NCI-H2196 (cell line): ENCODE measurements around the gene TMPRSS13.
A peak's percentile ranks its signal among the peaks of the same experiment; 100 is the strongest.

Experiments used
- DNase-seq: peaks from one replicate; lab custom pipeline; 2025; ENCODE audit not compliant: unreplicated experiment; lab: John Stamatoyannopoulos, UW

TMPRSS13 gene

GRCh38 chr11:117914398-117914761 lies 14.8 kb downstream of the TMPRSS13 start:
- no peak for DNase-seq

DNA sequence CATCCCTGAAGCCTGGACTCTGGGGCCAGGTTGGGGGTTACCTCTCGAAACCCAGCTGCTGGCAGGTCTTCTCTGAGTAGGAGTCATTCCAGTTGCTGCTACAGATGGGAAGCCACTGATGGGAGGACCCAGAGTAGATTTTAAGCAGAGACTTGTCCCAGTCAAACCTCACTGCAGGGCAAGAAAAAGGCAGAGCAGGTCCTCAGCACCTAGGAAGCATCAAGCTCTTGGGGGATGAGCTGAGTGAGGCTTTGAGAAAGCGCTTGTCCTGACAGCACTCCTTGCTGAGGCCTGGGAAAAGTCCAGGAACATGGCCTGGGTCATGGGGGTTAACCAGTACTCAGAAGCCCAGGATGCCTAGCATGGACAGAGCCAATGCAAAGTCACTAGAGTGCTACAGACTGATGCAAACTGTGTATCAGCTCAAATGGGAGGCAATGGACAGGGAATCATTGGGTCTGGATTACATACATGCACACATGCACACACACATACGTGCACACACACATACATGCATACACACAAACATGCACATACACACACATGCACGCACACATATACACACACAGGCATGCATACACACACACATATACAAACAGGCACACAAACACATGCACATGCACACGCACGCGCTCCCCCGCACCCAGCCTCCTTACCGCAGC lies 15.3 kb downstream of the TMPRSS13 start:
- DNase-seq: no peak

GRCh38 chr11:117912497-117912896 lies 16.7 kb downstream of the TMPRSS13 start:
- no peak for DNase-seq

DNA sequence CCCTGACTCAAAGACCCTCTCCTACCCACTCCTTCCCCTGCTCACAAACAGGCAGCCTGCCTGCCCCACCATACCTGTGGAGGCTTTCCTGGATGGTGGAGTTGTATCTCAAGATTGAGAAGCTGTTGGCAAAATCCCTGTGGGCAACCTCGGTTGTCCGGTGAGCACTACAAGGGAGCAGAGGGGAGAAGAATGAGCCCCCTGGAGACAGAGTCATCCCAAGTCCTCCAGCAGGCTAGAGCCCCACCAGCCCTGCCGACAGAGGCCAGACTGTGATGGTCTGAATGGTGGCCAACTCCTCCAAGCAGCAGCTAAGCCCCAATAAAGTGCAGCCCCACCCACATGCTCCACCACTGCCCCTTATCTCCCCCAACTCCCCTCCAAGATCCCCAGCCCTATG lies 17.5 kb downstream of the TMPRSS13 start:
- DNase-seq: no peak

DNA sequence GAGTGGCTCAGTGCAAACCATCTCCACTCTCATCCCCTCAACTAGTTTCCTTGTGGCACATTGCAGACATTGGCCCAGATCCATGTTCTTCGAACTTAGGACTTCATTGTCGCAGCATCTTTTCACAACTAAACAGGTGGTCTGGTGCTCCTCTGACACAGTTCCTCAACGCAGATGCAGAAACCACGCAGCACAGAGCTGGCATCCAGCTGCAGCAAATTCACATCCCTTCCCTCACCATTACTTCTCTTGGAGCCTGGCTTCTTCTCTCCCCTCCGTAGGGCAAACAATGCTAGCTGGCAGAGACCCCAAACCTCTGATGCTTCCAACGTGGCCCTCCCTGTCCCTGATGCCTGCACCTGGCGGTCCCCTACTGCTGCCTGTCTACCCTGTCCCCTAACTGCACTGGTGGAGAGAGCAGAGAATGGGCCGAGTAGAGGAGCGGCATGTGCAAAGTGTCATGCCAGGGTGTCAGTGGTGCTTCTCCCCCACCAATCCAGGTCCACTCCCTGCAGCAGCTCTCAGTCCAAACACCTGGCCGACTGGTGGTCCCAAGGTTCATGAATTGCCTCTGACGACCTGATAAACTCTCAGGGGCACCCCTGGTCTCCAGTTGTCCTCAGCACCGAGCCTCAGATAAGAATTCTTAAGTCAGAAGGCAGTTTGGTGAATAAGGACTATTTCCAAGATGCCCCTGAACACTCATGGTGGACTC lies 18.1 kb downstream of the TMPRSS13 start:
- DNase-seq: no peak

DNA sequence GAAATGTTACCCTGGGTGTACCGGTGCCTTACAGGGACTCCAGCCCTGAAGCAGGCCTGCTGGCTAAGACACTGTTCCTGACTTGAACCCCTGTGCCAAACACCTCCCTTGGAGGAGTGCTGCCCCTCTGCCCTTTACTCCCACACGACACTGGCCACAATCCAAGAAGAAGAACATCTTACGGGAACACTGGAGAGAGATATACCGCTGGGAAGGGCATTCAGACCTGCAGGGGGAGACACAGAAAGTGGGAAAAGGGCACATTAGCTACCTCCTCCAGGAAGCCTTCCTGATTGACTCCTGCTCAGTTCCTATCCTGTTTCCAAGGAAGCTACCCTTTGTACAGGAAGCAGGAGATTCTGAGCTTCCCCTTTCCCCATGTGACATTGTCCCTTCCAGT lies 18.7 kb downstream of the TMPRSS13 start:
- no peak for DNase-seq

- no peak for DNase-seq
Measured at GRCh38 chr11:117909611-117910382, 19.4 kb downstream of the TMPRSS13 start.

- DNase-seq: no peak
Measured at GRCh38 chr11:117908959-117909610, 20.1 kb downstream of the TMPRSS13 start.

DNA sequence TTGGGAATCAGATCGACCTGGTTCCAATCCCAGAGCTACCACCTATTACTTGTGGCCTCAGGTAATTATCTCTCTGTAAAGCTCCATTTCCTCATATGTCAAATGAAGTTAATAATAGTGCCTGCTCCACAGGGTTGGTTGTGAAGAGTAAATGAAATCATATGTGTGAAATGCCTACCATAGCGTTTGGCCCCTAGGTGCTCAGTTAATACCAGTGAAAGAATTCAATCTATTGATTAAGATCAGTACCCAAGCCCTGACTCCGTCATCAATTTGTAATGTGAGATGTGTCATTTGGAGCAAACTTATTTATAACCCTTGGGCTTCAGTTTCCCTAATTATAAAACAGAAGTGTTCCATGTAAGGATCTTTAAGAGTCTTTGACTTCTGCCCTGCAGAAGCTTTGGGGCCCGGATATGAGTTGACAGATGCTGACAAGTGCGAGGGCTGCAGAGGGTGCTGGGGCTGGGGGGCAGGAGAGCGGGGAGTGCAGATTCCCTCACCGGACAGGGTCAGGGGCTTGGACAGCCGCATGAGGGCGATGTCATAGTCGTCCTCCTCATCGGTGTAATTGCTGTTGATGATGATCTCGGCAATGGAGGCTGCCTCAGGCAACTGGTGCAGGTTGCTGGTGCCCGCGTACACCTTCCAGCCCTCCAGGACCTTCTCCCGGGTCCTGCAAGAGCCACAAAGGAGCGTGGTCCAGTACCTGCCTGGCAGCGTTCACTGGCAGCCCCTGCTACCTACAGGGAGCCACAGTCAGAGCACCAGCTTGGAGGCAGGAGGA lies 20.9 kb downstream of the TMPRSS13 start:
- no peak for DNase-seq

DNA sequence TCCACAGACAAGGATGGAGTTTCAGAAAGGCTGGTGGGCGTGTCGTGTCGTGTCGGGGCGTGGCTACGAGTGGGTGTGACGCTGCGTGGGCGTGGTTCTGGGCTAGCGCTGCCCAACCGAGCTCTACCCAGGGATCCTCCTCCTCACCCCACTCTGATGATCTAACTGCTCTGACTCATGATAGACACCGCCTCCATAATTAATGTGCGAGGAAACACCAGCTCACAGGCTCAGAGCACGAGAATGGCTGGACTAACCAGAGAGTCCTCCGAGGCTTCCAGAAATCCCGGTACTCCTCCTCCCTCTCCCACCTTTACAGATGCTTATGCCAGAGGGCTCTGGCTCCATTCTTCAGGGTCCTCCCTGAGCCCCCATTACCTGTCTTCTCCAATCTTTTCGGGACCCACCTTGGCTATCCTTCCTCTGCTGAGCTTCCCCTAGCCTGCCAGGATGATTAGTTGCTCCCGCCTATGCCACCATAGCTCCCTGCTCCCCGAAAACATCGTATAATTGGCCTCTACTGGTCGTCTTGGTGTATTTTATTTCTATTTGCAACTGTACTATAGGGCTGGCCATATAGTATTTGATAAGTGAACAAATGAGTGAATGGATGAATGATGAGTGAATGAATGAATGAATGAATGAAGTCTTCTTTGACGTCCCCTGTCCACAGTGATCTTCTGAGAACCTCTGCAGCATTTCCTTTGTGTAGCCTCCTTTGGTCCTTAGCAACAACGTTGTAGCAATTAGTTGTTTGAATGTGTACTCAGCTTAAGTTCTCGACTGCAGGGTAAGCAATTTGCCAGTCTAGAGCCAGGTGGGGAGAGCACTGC lies 21.7 kb downstream of the TMPRSS13 start:
- DNase-seq: peak; percentile 94

DNA sequence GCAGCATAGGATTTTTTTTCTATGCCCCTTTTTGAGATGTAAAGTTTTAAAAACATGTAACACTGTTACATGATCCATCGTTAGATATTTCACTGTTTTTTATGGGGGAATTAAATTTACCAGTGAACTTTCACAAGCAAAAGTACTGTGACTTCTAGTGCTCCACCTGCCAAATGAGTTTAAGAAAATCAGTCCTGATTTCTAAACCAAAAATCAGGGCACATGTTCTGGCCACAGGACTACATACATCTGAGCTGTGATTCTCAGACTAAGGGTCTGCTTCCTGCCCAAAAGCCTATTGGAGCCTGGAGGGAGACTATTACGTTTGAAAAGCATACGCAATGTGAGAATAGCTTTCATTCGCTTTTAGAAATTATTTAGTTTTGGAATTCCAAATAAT lies 22.5 kb downstream of the TMPRSS13 start:
- DNase-seq: no peak

GRCh38 chr11:117906126-117906525 lies 23.1 kb downstream of the TMPRSS13 start:
- DNase-seq: no peak

DNA sequence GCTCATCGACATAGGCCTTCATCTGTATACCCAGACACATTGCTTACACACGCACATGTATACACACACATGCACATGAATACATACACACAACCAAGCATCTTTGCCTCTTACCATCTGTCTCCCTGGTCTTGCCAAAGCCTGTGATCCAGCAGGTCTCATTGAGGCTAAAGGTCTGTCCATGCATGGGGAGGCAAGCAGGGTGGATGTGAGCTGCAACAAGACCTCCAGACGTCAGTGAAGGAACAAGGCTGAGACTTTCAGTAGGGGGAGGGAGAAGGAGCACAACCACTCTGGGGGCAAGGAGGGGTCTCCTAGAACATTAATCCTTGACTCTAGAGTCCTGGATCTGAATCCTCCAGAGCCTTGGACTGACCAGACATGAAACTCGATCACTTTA lies 23.7 kb downstream of the TMPRSS13 start:
- DNase-seq: no peak

DNA sequence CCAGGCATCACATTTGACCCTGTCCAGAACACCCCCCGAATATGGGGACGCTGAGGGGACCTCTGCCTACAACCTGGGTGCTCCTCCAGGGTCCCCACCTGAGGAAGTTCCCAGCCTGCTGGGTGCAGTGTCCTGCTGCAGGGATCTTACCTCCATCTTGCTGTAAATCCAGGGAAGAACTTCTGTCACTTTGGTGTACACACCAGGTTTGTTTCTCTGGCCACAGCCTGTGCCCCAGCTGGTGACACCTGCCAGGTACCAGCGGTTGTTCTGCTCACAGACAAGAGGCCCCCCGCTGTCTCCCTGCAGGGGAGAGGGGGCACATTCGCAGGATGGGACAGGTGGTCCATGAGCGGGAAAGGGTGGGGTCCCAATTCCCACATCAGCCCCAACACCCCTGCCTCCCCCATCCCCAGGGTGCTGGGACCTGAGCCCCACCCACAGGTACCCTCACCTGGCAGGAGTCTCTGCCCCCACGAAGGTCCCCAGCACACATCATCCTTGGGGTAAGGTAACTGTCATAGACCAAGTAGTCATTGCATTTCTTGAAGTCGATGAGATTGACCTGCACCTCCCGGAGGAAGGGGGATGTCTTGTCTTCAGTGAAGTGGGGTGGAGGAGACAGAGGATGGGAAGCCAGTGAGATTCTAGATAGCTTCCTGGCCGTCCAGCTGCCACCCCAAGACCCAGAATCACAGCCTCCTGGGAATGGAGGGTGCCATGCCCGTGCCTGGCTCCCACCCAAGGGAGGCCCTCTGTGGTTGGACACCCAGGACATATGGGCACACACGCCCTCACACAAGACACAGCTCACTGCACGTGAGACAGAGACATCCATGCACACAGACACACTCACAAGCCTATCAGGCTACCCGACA lies 25.5 kb downstream of the TMPRSS13 start:
- DNase-seq: no peak

GRCh38 chr11:117902001-117902845 lies 27.0 kb downstream of the TMPRSS13 start:
- no peak for DNase-seq

DNA sequence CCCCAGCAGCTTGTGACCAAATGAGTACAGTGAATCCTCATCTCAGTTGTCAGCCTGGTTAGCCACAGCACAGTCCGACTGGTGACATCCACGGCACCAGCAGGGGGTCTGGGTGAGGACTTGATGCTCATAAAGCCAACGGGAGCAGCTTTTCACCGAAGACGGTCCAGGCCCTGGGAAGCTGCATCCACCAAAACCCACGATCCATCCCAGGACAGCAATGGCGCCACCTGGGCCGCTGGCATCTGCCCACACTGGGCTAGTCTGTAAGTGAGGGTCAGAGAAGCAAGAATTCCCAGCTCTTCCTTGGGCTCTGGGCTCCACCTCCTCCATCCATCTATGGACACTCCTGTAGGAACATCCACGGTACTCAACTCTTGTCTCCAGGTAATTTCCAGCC lies 27.6 kb downstream of the TMPRSS13 start:
- DNase-seq: no peak

- no peak for DNase-seq
Measured at GRCh38 chr11:117900720-117901440, 28.3 kb downstream of the TMPRSS13 start.
